A673 (cell line): ENCODE data around the gene GNG12. TPM values are rescaled to one million over a fixed set of nuclear protein-coding genes. Genes with fewer than 3 reads are reported as not detected.

ENCODE experiments used
- BruUV-seq: library from RNA; stranded (reverse); fragments of 400-500 nt; replicated peaks from 2 replicates; lab custom pipeline; 2021; lab: Mats Ljungman, UMichigan
- CTCF ChIA-PET: fragments of 300-600 bp; sonication (Branson Sonifier 250); formaldehyde crosslinking; loops from one replicate; lab custom pipeline; 2022; ENCODE audit warnings: antibody characterized with exemption; lab: Charles Lee
- POLR2A ChIA-PET: fragments of 300-600 bp; sonication (Branson Sonifier 250); formaldehyde crosslinking; loops from one replicate; lab custom pipeline; 2022; ENCODE audit warnings: antibody characterized with exemption; ENCODE audit not compliant: low non-redundant PET; lab: Charles Lee
- DNase-seq: peaks from one replicate; pipeline ENCODE4 v3.0.0-alpha.2; 2015; ENCODE audit warnings: low spot score
- H3K27ac ChIP-seq: fragments of 200-600 bp; sonication (generic); 2 replicates; pipeline ENCODE4 v1.5.1; 2016; ENCODE audit warnings: mixed run types, low read depth, mild to moderate bottlenecking, mixed read lengths, antibody characterized with exemption, low read length; ENCODE audit not compliant: poor library complexity, severe bottlenecking
- H3K27me3 ChIP-seq: fragments of 200-600 bp; sonication (generic); replicated peaks from 2 replicates; pipeline ENCODE4 v1.6.1; 2017; ENCODE audit warnings: mixed run types, low read depth, mild to moderate bottlenecking, mixed read lengths, antibody characterized with exemption, low read length; ENCODE audit not compliant: insufficient read depth, poor library complexity
- H3K36me3 ChIP-seq: fragments of 200-600 bp; sonication (generic); 2 replicates; pipeline ENCODE4 v1.6.1; 2016; ENCODE audit warnings: mixed run types, mild to moderate bottlenecking, mixed read lengths, antibody characterized with exemption, low read length; ENCODE audit not compliant: insufficient read depth, poor library complexity, severe bottlenecking
- H3K4me1 ChIP-seq: fragments of 200-600 bp; sonication (generic); 2 replicates; pipeline ENCODE4 v1.6.1; 2017; ENCODE audit warnings: mixed run types, mild to moderate bottlenecking, mixed read lengths, antibody characterized with exemption, low read length; ENCODE audit not compliant: insufficient read depth, poor library complexity, severe bottlenecking
- H3K4me3 ChIP-seq: fragments of 200-600 bp; sonication (generic); 2 replicates; pipeline ENCODE4 v1.5.1; 2016; ENCODE audit warnings: low read depth, mixed run types, mild to moderate bottlenecking, mixed read lengths, low read length; ENCODE audit not compliant: poor library complexity, severe bottlenecking
- H3K9me3 ChIP-seq: fragments of 200-600 bp; sonication (generic); 2 replicates; pipeline ENCODE4 v1.6.1; 2016; ENCODE audit warnings: mixed run types, low read depth, mild to moderate bottlenecking, mixed read lengths, antibody characterized with exemption, low read length; ENCODE audit not compliant: poor library complexity, severe bottlenecking
- CTCF ChIP-seq: fragments of 300-800, 200-600 bp; sonication (generic); conservative IDR thresholded peaks from 2 replicates; pipeline ENCODE4 v1.5.1; 2017; ENCODE audit warnings: low read depth, mild to moderate bottlenecking, antibody characterized with exemption, low read length, moderate library complexity, mixed read lengths
- EZH2 ChIP-seq: fragments of 200-600 bp; sonication (generic); IDR thresholded peaks from 2 replicates; pipeline ENCODE4 v1.6.1; 2017; ENCODE audit warnings: borderline replicate concordance, low read depth, mild to moderate bottlenecking, mixed read lengths, antibody characterized with exemption, low read length; ENCODE audit not compliant: poor library complexity, severe bottlenecking
- intact Hi-C: fragments of 100-400 bp; cut with micrococcal nuclease; formaldehyde crosslinking; loops from one replicate; pipeline ENCODE4 v1.10.0; 2022; ENCODE audit not compliant: unreplicated experiment
- total RNA-seq: library from RNA; stranded (reverse); gene quantifications from 2 replicates; pipeline ENCODE4 v1.2.3, GENCODE V29; 2021

The GNG12 gene
- total RNA-seq, 1 experiment from 2014 or later = 54.8 TPM

GRCh38 chr1:67777440-67777839 is 55.8 kb downstream of the GNG12 start:
- no peaks in the 10 kb centered on the region for H3K9me3 ChIP-seq
- no peak overlapping the region for H3K4me3 ChIP-seq
- ChIA-PET POLR2A (no interaction called here), CTCF (no interaction called here)
- TF ChIP-seq EZH2 (no peak), CTCF (no peak)
- DNase-seq = no peak
- H3K27me3 ChIP-seq = no peaks in the 10 kb centered on the region
- intact Hi-C loops = no loop called here
- no peaks in the 10 kb centered on the region for H3K4me1 ChIP-seq
- H3K27ac ChIP-seq = no peak overlapping the region
- no peaks in the 10 kb centered on the region for H3K36me3 ChIP-seq
- BruUV-seq = no TSS peak

GRCh38 chr1:67777016-67777415 is 56.3 kb downstream of the GNG12 start:
- H3K36me3 ChIP-seq = no peaks in the 10 kb centered on the region
- no peak overlapping the region for H3K4me3 ChIP-seq
- ChIA-PET CTCF (no interaction called here), POLR2A (no interaction called here)
- no peaks in the 10 kb centered on the region for H3K27me3 ChIP-seq
- TF ChIP-seq EZH2 (no peak), CTCF (no peak)
- no peak overlapping the region for H3K27ac ChIP-seq
- intact Hi-C loops = no loop called here
- no peak for DNase-seq
- H3K9me3 ChIP-seq = no peaks in the 10 kb centered on the region
- BruUV-seq = no TSS peak
- H3K4me1 ChIP-seq = peaks cover 4% of the 10 kb centered on the region

- DNase-seq = no peak
- Histone ChIP-seq H3K27me3 (no peaks in the 10 kb centered on the region), H3K4me3 (no peak overlapping the region), H3K27ac (no peak overlapping the region), H3K4me1 (peaks cover 7% of the 10 kb centered on the region), H3K36me3 (no peaks in the 10 kb centered on the region), H3K9me3 (no peaks in the 10 kb centered on the region)
- no TSS peak for BruUV-seq
- no peak for TF ChIP-seq CTCF
- no peak for TF ChIP-seq EZH2
- POLR2A ChIA-PET = no interaction called here
- CTCF ChIA-PET = no interaction called here
- intact Hi-C loops = no loop called here
Observed at GRCh38 chr1:67773462-67773861, 59.8 kb downstream of the GNG12 start.
